HepG2 (cell line): ENCODE data around the gene NTN4. TPM values are rescaled to one million over a fixed set of nuclear protein-coding genes. Genes with fewer than 3 reads are reported as not detected.

Source experiments
- BRD4 ChIP-seq: sonication (generic); formaldehyde crosslinking; IDR thresholded peaks from 2 replicates; pipeline ENCODE4 v1.4.0; 2020; ENCODE audit warnings: missing genetic modification reagents
- CCDC6 ChIP-seq: sonication (generic); formaldehyde crosslinking; IDR thresholded peaks from 2 replicates; pipeline ENCODE4 v1.8.1; 2022; ENCODE audit warnings: mild to moderate bottlenecking, missing genetic modification reagents, moderate library complexity
- ELF1 ChIP-seq: sonication (generic); formaldehyde crosslinking; IDR thresholded peaks from 2 replicates; pipeline ENCODE4 v1.4.0; 2020; ENCODE audit warnings: missing genetic modification reagents
- FOSL1 ChIP-seq: sonication (generic); formaldehyde crosslinking; IDR thresholded peaks from 2 replicates; pipeline ENCODE4 v1.9.0; 2021; ENCODE audit warnings: missing genetic modification reagents, borderline replicate concordance
- GTF2F1 ChIP-seq: fragments of 150-350 bp; IDR thresholded peaks from 2 replicates; pipeline ENCODE4 v1.6.1; 2014; ENCODE audit warnings: low read length
- KDM6A ChIP-seq: IDR thresholded peaks from 2 replicates; pipeline ENCODE4 v1.6.1; 2016; ENCODE audit warnings: low read depth
- KLF11 ChIP-seq: IDR thresholded peaks from 2 replicates; pipeline ENCODE4 v1.6.1; 2016; ENCODE audit warnings: missing compliant biosample characterization
- MAFK ChIP-seq, 2 experiments: IDR thresholded peaks in 1 of 2; conservative IDR thresholded peaks in 1 of 2; 2 replicates each; pipeline ENCODE4 v1.6.1; 2011; ENCODE audit warnings: improper control_type of control experiment in 2 of 2, low read length in 2 of 2
- MTF1 ChIP-seq: sonication (generic); formaldehyde crosslinking; IDR thresholded peaks from 2 replicates; pipeline ENCODE4 v1.5.0; 2020; ENCODE audit warnings: missing genetic modification reagents
- MYC ChIP-seq: sonication (generic); formaldehyde crosslinking; IDR thresholded peaks from 2 replicates; pipeline ENCODE4 v1.9.0; 2021; ENCODE audit warnings: missing genetic modification reagents, borderline replicate concordance
- NFATC3 ChIP-seq: sonication (generic); formaldehyde crosslinking; IDR thresholded peaks from 2 replicates; pipeline ENCODE4 v1.5.1; 2020; ENCODE audit warnings: mild to moderate bottlenecking, missing genetic modification reagents
- RAD21 ChIP-seq: fragments of 450-650 bp; formaldehyde crosslinking; IDR thresholded peaks from 2 replicates; pipeline ENCODE4 v1.5.0; 2020; ENCODE audit warnings: mild to moderate bottlenecking
- SIX4 ChIP-seq: sonication (generic); formaldehyde crosslinking; IDR thresholded peaks from 2 replicates; pipeline ENCODE4 v1.4.0; 2020; ENCODE audit warnings: missing genetic modification reagents
- SNAI1 ChIP-seq: sonication (generic); formaldehyde crosslinking; IDR thresholded peaks from 2 replicates; pipeline ENCODE4 v1.5.0; 2020; ENCODE audit warnings: mild to moderate bottlenecking, missing genetic modification reagents, borderline replicate concordance
- YEATS2 ChIP-seq: sonication (generic); formaldehyde crosslinking; IDR thresholded peaks from 2 replicates; pipeline ENCODE4 v1.4.0; 2020; ENCODE audit warnings: missing genetic modification reagents, borderline replicate concordance
- ZNF530 ChIP-seq: sonication (generic); formaldehyde crosslinking; IDR thresholded peaks from 2 replicates; pipeline ENCODE4 v1.5.0; 2020; ENCODE audit warnings: low read depth, mild to moderate bottlenecking, missing genetic modification reagents
- ZNF552 ChIP-seq: sonication (generic); formaldehyde crosslinking; IDR thresholded peaks from 2 replicates; pipeline ENCODE4 v1.9.0; 2022; ENCODE audit warnings: missing genetic modification reagents, mild to moderate bottlenecking, borderline replicate concordance
- ZNF746 ChIP-seq: sonication (generic); formaldehyde crosslinking; IDR thresholded peaks from 2 replicates; pipeline ENCODE4 v1.8.0; 2022; ENCODE audit warnings: mild to moderate bottlenecking, missing genetic modification reagents
- ZNF776 ChIP-seq: sonication (generic); formaldehyde crosslinking; IDR thresholded peaks from 2 replicates; pipeline ENCODE4 v1.4.0; 2020; ENCODE audit warnings: mild to moderate bottlenecking, missing genetic modification reagents
- ZSCAN25 ChIP-seq: sonication (generic); formaldehyde crosslinking; IDR thresholded peaks from 2 replicates; pipeline ENCODE4 v1.8.0; 2022; ENCODE audit warnings: mild to moderate bottlenecking, missing genetic modification reagents
- ZSCAN31 ChIP-seq: sonication (generic); formaldehyde crosslinking; IDR thresholded peaks from 2 replicates; pipeline ENCODE4 v1.5.0; 2020; ENCODE audit warnings: low read depth, mild to moderate bottlenecking, missing genetic modification reagents
- polyA plus RNA-seq, 8 experiments: library from polyadenylated mRNA; depleted of rRNA in 3 of 8; stranded (reverse) in 7 of 8; unstranded in 1 of 8; fragments of >200 nt; fragmentation: Illumina TruSeq in 4 of 8; extraction: Trizol in 4 of 8; gene quantifications; 2 replicates each; pipeline versions ENCODE4 v1.2.1 to v1.2.3, GENCODE V29; 2011 to 2016; ENCODE audit warnings: low read depth in 4 of 8, missing spikeins in 1 of 8, mixed read lengths in 1 of 8; ENCODE audit not compliant: insufficient read depth in 1 of 8
- total RNA-seq, 5 experiments: library from RNA; depleted of rRNA; stranded (reverse); fragments of >200 nt; fragmentation: Illumina TruSeq; extraction: Trizol; gene quantifications; 2 replicates each; pipeline ENCODE4 v1.2.3, GENCODE V29; 2016; ENCODE audit warnings: low read depth in 1 of 5
- TF ChIP-seq, protein P1 (sequence below): sonication (generic); formaldehyde crosslinking; IDR thresholded peaks from 2 replicates; pipeline ENCODE4 v1.4.0; 2020; ENCODE audit warnings: missing genetic modification reagents
- TF ChIP-seq, protein P2 (sequence below): sonication (generic); formaldehyde crosslinking; IDR thresholded peaks from 2 replicates; pipeline ENCODE4 v1.5.0; 2020; ENCODE audit warnings: mild to moderate bottlenecking, missing genetic modification reagents
- TF ChIP-seq, protein P3 (sequence below): sonication (generic); formaldehyde crosslinking; IDR thresholded peaks from 2 replicates; pipeline ENCODE4 v1.8.1; 2023; ENCODE audit warnings: mild to moderate bottlenecking, missing genetic modification reagents, borderline replicate concordance
- TF ChIP-seq, protein P4 (sequence below): IDR thresholded peaks from 2 replicates; pipeline ENCODE4 v1.6.1; 2016; ENCODE audit warnings: missing compliant biosample characterization, missing genetic modification reagents, borderline replicate concordance
- TF ChIP-seq, protein P5 (sequence below): sonication (generic); formaldehyde crosslinking; IDR thresholded peaks from 2 replicates; pipeline ENCODE4 v1.8.0; 2022; ENCODE audit warnings: missing genetic modification reagents, low read depth, mild to moderate bottlenecking, borderline replicate concordance
- TF ChIP-seq, protein P6 (sequence below): sonication (generic); formaldehyde crosslinking; IDR thresholded peaks from 2 replicates; pipeline ENCODE4 v1.5.0; 2020; ENCODE audit warnings: missing genetic modification reagents

Gene NTN4
- total and polyA plus RNA-seq, 2 of the 13 experiments (the other 11 are each of a cell fraction or from before 2014, with no cell fraction given): 7.8 to 11.5 TPM

DNA sequence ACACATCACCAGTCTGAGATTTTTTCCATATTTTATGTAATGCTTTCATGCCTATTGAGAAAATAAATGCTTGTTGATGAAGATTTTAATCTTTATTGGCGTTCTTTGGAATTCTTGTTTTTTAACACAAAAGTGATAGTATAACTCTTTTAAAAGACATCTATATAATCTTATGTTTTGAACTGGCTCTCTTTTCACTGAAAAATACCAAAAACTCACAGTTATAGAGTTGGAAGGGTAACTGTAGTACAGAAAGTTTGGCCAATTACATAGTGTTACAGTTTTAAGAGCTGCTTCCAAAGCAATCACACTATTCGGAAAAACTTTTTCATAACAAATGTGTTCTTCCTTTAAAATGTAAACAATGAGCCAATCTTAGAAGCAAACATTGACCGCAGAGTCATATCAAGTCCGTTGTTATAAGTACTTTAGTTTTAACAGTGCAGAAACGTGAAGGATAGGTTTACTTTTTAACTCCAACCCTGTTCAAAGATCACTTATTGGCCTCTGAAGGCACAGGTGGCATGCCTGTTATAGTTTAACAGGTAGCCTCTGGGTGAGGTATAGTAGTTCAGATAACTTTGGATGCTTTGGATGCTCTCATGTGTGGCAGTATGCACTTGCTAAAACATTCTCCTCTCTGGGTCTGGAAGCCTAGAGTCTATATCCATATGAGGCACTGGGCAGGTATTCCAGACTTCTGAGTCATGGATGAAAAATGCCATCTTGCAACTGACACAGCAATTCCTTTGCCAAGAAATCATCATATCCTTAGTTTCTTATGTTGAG, 12.1 kb upstream of the NTN4 start (continued):
- TF ChIP-seq, protein P1, sequence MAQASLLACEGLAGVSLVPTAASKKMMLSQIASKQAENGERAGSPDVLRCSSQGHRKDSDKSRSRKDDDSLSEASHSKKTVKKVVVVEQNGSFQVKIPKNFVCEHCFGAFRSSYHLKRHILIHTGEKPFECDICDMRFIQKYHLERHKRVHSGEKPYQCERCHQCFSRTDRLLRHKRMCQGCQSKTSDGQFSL (CRISPR knock-in tag): no peak
- TF ChIP-seq BRD4 (CRISPR knock-in tag): no peak
- peak; percentile 60 to 70 for TF ChIP-seq MAFK (conservative IDR thresholded peaks at IDR 0.05 in 1 of 2, IDR thresholded peaks at IDR 0.05 in 1 of 2; ENCODE audit: low read length in 2 of 2)
- no peak for TF ChIP-seq ZSCAN31 (CRISPR knock-in tag)
- TF ChIP-seq, protein P2, sequence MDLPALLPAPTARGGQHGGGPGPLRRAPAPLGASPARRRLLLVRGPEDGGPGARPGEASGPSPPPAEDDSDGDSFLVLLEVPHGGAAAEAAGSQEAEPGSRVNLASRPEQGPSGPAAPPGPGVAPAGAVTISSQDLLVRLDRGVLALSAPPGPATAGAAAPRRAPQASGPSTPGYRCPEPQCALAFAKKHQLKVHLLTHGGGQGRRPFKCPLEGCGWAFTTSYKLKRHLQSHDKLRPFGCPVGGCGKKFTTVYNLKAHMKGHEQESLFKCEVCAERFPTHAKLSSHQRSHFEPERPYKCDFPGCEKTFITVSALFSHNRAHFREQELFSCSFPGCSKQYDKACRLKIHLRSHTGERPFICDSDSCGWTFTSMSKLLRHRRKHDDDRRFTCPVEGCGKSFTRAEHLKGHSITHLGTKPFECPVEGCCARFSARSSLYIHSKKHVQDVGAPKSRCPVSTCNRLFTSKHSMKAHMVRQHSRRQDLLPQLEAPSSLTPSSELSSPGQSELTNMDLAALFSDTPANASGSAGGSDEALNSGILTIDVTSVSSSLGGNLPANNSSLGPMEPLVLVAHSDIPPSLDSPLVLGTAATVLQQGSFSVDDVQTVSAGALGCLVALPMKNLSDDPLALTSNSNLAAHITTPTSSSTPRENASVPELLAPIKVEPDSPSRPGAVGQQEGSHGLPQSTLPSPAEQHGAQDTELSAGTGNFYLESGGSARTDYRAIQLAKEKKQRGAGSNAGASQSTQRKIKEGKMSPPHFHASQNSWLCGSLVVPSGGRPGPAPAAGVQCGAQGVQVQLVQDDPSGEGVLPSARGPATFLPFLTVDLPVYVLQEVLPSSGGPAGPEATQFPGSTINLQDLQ (CRISPR knock-in tag): no peak
- TF ChIP-seq SNAI1 (CRISPR knock-in tag): peak; percentile 72; the same call in 1 of the 2 replicates
- no peak for TF ChIP-seq MYC (CRISPR knock-in tag)
- TF ChIP-seq ZNF746 (CRISPR knock-in tag): no peak
- no peak for TF ChIP-seq MTF1 (CRISPR knock-in tag)
- TF ChIP-seq NFATC3 (CRISPR knock-in tag): no peak
- TF ChIP-seq GTF2F1: no peak
- TF ChIP-seq KDM6A (CRISPR knock-in tag): peak; percentile 77
- TF ChIP-seq, protein P3, sequence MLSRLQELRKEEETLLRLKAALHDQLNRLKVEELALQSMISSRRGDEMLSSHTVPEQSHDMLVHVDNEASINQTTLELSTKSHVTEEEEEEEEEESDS: no peak
- no peak for TF ChIP-seq ZNF776 (CRISPR knock-in tag)
- no peak for TF ChIP-seq ZNF530 (CRISPR knock-in tag)
- TF ChIP-seq ELF1: no peak
- no peak for TF ChIP-seq SIX4
- TF ChIP-seq YEATS2: peak; percentile 55; the same call in 1 of the 2 replicates
- TF ChIP-seq RAD21 (CRISPR knock-in tag): no peak
- no peak for TF ChIP-seq FOSL1 (CRISPR knock-in tag)
- TF ChIP-seq, protein P4, sequence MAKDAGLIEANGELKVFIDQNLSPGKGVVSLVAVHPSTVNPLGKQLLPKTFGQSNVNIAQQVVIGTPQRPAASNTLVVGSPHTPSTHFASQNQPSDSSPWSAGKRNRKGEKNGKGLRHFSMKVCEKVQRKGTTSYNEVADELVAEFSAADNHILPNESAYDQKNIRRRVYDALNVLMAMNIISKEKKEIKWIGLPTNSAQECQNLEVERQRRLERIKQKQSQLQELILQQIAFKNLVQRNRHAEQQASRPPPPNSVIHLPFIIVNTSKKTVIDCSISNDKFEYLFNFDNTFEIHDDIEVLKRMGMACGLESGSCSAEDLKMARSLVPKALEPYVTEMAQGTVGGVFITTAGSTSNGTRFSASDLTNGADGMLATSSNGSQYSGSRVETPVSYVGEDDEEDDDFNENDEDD (CRISPR knock-in tag): no peak
- no peak for TF ChIP-seq KLF11 (CRISPR knock-in tag)
- TF ChIP-seq CCDC6 (CRISPR knock-in tag): no peak
- no peak for TF ChIP-seq ZNF552 (CRISPR knock-in tag)
- TF ChIP-seq, protein P5, sequence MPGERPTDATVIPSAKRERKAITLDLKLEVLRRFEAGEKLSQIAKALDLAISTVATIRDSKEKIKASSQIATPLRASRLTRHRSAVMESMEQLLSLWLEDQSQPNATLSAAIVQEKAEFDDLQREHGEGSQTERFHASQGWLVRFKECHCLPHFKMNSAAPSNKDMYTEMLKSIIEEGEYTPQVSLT (CRISPR knock-in tag): no peak
- TF ChIP-seq ZSCAN25: no peak
- TF ChIP-seq, protein P6, sequence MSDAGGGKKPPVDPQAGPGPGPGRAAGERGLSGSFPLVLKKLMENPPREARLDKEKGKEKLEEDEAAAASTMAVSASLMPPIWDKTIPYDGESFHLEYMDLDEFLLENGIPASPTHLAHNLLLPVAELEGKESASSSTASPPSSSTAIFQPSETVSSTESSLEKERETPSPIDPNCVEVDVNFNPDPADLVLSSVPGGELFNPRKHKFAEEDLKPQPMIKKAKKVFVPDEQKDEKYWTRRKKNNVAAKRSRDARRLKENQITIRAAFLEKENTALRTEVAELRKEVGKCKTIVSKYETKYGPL (CRISPR knock-in tag): no peak
